Measurements from ENCODE around the gene ZCCHC13.

GRCh38 chrX:74349387-74349786 is 45.4 kb downstream of the ZCCHC13 start:
- TF ChIP-seq CTCF (IDR thresholded peaks at IDR 0.05) (no peak), POLR2A (IDR thresholded peaks at IDR 0.05) (no peak)

All from adrenal gland (tissue), 5 donors.